OCI-LY1 (cell line): Measurements from ENCODE around the gene ATP5F1B.

Source experiments
- CTCF ChIP-seq: fragments of 200-600 bp; sonication (generic), shearing (Covaris generic); IDR thresholded peaks from 2 replicates; pipeline ENCODE4 v1.5.1; 2017; ENCODE audit warnings: mild to moderate bottlenecking, antibody characterized with exemption, low read length, moderate library complexity, mixed read lengths
- EZH2 ChIP-seq: fragments of 200-600 bp; sonication (generic), shearing (Covaris generic); IDR thresholded peaks from 2 replicates; pipeline ENCODE4 v1.8.0; 2017; ENCODE audit warnings: borderline replicate concordance, mixed run types, mild to moderate bottlenecking, antibody characterized with exemption, low read length, moderate library complexity, mixed read lengths

- TF ChIP-seq CTCF (no peak), EZH2 (no peak)
Measured at GRCh38 chr12:56658921-56659320, 13.1 kb upstream of the ATP5F1B start.
